Medulla oblongata (tissue), 1 donor: Measurements from ENCODE around the gene NLGN4Y.
A peak's percentile ranks its signal among the peaks of the same experiment; 100 is the strongest.

ENCODE experiments used
- DNase-seq: peaks from one replicate; pipeline ENCODE4 v3.0.0-alpha.2; 2015; ENCODE audit errors: extremely low spot score

The NLGN4Y gene

DNA sequence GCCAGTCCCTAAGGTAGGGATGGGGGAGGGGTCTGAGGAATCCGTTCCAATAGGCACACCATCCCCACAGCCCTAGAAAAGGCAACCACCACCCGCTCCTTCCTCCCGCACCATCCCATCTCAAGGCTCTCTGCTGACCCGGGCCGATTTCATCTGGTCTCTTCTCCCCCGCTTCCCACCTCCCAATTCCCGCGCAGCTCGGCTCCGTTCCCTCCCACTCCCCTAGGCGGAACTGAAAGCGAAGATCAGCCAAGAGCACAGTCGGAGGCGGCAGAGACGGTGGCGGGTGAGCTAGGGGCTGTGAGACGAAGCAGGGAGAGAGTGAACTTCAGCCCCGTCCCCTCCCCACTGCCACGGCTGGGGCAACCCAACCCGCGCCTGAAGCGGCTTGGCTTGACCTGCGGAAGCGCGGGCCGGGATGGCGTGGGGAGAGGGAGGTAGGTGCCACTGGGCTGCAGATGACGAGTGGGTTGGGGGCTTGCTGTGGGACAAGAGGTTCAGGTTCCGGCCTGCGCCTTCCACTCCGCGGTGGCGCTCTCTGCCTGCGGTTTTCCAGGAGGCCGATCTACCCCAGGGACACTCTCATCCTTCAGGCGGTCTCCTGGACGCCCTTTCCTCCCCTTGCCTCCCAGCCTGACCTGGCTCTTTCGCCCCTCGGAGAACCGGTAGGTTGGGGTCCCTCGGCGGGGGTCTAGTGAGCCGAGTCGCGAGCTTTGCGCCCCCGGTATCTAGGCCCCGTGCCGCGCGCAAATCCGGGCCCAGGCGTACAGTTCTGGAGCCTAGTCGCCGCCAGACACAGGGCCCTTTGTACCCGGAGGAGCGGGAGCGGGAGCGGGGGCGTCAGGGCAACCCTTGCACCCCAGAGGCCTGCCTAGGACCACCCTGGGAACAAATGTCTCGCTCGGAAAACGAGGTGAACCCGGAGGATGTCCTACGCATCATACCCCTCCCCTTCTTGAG, at the start of gene NLGN4Y:
NLGN4Y (plus strand) TSS at position 258 of the 960 bp plus-strand sequence. CDS start 97,591 bp downstream, outside the sequence.
- DNase-seq = peak; percentile 50

DNA sequence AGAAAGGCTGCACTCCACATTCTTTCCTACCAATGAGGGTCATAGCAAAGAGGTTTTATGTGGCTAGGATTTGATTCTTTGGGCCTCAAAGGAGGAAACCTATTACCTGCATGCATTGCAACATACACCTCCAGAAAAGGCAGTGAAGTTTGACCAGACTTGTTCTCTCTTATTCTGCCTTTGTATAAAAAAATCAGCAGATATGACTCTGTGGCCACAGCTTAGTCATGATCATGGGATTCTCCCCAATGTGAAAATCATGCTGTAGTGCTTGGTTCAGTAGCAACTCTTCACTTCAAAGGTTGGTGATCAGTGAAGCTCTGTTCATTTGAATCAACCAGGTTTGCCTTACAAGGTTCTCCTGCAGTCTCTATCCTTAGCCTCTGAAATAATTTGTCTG, 38.4 kb upstream of the NLGN4Y start:
- no peak for DNase-seq

DNA sequence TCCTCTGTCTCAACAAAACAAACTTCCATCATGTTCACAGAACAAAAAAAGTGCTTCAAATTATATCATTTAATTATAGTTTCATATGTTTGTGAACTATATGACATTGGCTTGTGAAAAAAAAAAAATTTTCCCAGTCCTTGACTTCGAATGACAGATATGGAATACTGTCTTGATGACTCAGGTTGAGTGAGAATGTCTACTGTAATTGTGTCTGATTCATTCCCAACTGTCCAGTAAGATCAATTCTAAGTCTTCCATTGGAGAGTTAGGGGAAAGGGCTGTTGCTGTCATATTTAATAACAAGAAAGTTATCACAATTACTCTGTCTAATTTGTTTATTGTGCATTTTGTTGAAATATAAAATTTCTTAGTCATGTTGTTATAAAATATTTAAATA, 34.1 kb upstream of the NLGN4Y start:
- DNase-seq = no peak

DNA sequence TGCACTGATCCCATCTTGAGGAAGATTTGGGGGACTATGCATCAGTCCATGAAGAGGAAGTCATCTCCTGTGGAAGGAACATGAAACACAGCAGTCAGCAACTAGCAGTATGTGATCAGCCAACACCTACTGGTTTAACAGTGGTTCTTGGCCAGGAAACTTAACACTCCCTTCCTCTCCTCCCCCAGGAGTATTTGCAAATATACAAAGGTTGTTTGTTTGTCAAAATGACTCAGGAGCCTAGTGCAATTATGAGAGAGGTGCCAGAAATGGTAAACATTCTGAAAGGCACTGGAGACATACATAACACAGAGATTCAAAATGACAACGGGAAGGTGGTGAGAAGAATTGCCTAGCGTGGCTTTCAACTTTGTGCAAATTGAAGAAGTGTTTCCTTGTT, 26.3 kb upstream of the NLGN4Y start:
- no peak for DNase-seq

DNA sequence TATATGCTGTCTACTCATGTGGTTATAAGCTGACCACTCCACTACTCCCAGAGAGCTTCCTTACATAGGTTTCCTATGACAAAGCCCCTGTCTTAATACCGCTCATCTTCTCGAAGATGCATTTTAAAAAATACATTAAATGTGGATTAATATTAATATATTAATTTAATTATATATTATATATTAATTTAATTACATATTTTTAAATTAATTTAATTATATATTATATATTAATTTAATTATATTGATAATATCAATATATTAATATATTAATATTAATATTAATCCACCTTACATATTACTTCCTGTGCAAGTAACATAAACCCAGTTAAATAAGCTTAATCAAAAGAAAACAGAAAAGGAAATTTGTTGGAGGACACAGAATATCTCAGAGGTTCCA, 19.7 kb upstream of the NLGN4Y start:
- no peak for DNase-seq

DNA sequence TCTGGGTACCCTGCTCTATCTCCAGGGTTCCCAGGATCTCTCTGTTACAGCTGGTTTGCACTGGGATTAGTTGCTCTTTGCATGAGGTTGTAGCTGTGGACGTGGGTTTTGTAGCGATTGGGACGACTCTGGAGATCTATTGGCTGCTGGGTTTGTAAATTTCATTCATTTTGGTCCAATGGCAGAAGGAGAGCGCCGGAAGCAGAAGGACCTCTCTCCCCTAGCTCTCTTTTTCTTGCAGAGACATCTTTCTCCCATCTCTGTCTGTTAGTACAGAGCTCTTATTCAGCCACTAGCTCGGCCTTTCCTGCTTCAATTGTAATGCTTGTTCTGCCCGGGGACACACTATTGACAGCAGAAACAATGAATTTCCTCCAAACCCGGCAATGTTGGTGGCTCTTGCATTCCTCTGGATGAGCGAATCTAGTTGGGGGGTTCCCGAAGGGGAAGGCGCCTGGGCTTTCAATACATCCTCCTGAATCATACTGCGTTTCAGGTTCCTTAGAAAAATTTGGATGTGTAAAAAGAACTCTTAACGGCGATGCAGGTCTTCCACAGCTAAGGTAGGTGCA, 1.9 kb upstream of the NLGN4Y start:
- peak; percentile 51 for DNase-seq

DNA sequence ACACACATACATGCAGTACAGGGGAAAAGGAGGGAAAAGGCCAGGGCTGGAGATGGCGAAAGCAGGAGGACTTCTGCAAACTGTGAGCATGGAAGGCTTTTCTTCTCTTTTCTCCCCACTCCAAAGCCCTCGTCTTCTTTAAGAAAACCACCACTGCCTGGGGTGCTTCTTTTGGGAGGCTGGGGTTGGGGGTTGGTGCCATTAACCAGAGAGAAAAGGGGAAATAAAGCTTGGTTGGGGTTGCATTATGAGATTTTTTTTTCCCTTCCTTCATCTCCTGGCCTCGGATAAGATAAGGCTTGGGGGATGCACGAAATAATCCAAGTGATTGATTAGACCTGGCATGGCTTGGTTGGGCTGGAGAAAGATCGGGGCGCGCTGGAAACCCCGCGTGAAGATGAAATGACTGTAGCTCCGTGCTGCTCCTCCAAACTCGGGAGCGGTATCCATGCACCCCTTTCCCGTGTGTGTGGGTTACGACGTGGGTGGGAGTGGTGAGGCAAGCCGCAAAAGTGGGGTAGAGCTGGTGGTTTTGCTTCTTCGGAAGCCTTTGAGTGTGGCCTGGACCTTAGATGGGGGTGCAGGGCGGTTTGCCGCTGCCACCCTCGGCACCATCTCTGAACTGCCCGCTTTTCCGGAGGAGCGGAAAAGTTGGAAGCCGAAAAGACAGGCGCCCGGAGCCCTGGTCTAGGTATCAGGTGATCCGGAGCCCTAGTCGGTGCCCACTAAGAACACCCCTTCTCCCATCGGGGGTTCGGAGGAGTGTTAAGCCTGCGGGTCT, 648 bp upstream of the NLGN4Y start:
- peak; percentile 19 for DNase-seq

DNA sequence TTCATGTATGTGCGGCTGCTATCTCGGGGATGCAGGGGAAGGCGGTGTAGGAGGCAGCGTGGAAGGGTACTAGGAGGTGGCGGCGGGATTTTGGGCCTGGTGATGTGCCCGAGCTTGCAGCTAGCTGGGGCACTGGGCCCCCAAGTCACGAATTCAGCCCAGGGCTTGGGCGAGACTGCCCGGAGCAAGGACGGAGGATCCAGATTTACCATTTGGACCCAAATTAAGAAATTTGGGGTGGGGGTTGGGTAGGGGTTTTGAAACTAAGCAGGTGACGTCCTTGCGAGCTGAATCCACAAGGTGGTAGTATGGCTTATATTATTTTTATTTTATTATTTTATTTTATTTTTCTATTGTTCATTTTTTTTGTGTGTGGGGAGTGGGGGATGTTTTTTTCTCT, 986 bp downstream of the NLGN4Y start:
- DNase-seq = peak; percentile 16

DNA sequence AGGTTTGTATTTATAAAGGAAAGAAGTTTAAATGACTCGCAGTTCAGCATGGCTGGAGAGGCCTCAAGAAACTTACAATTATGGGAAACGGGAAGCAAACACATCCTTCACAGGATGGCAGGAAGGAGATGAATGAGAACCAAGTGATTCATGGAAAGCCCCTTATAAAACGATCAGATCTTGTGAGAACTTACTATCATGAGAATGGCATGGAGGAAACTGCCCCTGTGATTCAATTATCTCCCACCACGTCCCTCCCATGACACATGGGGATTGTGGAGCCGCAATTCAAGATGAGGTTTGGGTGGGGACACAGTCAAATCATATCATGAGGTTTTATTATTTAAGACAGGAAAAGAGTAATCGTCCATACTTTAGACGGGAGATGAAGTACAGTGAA, 4.0 kb downstream of the NLGN4Y start:
- no peak for DNase-seq

DNA sequence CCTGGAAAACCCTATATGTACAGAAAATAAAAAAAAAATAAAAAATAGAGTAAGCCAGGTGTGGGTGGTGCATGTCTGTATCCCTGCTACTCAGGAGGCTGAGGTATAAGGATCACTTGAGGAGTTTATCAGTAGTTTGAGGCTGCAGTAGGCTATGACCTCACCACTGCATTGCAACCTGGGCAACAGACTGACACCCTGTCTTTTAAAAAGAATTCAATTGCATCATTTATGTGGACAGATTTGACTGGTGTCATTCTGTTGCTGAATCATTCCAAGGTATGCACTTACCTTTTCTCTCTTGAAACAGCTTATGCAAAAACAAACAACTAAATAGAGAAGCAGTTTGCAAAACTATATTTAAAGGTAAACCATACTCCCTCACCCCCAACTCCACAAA, 12.4 kb downstream of the NLGN4Y start:
- DNase-seq = no peak

DNA sequence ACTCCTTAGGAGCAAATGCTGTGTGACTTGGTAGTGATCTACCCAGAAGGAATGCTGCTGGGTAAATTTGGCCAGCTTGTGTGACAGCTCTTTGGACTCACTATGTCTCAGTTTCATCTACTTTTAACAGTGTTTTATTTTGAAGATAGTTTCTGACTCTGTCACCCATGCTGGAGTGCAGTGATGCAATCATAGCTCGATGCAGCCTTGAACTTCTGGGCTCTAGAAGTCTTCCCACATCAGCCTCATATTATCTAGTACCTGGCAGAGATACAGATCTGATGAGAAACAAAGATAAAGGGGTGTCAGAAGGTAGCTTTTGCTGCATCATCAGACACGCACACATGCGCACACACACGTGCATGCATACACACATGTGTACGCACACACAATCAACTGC, 19.2 kb downstream of the NLGN4Y start:
- DNase-seq = no peak

DNA sequence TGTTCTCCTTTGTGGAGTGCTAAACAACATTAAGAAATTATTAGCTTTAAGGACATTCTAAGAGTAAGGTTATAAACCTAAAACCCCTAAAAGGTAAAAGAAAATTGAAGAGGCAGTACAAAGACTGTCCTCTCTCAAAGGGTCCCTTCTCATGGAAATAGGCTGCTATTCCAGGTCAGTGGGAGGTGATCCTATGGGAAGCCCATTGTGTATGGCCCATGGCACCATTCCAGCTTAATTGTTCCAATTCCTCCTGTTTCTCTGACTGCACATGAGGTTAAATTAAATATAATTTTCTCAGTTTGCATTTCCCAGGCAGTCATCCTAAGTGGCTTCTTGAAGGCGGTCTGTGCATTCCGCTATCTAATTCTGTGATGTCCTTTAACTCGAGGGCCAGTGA, 57.0 kb downstream of the NLGN4Y start:
- DNase-seq = no peak

DNA sequence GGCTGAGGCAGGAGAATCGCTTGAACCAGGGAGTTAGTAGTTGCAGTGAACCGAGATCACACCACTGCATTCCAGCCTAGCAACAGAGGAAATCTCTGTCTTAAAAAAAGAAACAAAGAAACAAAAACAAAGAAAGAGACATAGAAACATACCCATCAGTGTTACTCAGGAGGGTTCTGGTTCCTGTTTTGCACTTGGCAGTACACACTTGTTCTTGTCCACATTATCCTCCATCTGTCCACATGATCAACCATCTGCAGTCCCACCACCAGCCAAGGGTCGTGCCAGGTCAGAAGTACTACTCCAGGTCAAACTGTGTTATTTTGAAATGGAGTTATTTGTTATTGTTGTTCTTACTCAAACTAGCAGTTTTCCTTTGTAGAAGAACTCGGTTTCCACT, 62.4 kb downstream of the NLGN4Y start:
- peak; percentile 1 for DNase-seq

DNA sequence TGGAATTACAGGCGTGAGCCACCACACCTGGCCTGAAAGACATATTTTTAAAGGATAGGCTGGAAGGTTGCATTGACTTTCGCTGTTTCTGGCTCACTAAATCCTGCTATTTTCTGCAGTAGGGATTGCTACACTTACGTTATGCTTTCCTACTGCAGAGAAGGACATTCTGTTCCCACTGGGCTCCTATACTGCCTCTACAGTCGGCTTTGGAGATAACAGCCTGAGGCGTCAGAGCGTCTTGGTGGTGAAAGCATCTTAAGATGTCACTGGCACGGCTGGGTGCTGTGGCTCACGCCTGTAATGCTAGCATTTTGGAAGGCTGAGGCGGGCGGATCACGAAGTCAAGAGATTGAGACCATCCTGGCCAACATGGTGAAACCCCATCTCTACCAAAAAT, 77.0 kb downstream of the NLGN4Y start:
- no peak for DNase-seq

DNA sequence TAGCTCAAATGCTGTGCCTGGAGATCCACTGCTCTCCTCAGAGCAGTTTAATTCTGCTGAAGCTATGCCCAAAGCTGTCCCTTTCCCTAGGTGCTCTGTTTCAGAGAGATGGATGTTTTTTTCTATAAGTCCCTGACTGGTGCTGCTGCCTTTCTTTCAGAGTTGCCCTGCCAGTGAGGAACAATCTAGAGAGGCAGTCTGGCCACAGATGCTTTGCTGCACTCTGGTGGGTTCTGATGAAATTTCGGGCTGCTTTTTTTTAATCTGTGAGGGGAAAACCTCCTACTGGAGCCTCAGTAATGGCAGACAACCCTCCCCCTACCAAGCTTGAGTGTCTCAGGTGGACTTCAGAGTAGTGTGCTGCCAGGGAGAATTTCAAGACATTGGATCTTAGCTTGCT, 93.3 kb downstream of the NLGN4Y start:
- no peak for DNase-seq

DNA sequence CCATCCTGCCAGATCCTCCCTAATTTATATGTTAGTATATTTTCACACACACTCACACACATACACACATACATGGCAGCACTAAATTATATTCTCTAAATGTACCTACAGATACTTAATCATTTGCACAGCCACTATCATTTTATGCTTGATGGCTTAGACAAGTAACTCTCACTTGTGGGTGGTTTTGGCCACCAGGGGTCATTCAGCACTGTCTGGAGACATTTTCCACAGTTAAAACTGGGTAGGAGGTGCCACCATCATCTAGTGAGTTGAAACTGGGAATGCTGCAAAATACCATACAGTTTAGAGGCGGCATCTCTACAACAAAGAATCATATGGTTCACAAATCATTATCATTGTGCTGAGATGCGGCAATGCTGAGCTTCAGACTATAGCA, 94.2 kb downstream of the NLGN4Y start:
- DNase-seq = no peak

DNA sequence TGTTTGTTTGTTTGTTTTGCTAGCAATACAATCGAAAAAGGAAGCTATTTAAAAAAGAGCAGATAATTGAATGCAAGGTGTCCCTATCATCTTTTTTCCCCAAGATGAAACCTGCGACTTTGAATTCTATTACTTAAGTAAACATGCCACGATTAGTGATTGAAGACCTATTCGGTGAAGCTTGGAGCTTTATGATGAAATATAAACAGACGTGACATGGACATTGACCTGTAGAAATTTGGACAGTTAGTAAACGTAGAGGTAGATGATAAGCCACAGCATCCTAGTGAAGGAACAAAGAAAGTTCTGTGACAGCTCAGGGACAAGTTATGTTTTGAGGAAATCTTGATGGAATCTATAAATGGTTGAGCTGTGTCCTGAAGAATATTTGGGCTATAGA, 103.9 kb downstream of the NLGN4Y start:
- DNase-seq = no peak

DNA sequence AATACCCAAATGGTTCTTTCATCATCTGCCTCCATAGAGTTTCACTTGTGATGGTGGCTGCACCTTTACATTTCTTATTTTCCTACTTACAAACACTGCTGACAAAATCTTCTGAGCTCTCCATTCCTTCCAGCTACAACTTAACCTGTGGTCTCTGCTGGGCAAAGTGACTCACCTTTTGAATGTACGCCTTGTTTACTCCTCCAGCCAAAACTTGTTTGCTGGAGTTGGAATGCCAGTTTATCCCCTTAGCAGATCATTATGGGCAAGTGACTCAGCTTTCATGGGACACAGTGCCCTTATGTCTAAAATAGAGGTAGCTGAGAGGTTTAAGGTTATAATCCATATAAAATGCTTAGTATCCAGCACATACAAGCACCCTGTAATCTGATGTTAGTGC, 107.3 kb downstream of the NLGN4Y start:
- DNase-seq = no peak

DNA sequence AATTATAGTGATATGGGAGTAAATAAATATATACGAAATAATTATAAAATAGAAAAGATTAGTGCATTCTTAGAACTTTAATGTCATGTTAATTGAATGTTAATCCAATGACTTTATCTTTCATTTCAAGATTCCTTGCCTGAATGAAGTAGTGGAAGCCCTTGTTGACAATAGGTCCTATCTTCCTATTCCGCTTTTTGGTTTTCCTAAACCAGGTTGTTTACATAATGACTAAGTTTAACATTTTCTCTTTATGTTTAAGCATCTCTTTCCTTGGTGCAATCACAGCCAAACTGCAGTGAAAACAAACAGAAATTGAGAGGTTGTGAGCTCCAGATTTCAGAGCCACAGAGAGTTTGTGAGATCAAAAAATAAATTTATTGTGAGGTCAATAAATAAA, 109.4 kb downstream of the NLGN4Y start:
- DNase-seq = no peak

DNA sequence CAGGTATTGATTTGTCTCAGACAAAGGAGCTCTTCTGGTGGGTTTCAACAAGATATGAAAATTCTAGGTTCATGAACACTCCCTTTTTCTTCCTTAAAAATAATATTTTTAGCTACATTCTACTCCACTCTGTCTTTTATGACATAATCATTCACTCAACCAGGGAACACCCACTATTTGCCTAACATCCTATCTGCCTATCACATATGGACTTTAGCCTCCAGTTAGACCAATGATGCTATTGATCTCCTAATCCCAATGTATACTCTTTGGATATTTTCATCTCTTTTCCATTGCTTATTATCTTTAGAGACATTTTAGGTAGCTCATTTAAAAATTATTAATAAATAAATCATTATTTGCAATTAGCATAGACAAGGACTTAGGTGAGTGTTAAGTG, 110.6 kb downstream of the NLGN4Y start:
- no peak for DNase-seq

DNA sequence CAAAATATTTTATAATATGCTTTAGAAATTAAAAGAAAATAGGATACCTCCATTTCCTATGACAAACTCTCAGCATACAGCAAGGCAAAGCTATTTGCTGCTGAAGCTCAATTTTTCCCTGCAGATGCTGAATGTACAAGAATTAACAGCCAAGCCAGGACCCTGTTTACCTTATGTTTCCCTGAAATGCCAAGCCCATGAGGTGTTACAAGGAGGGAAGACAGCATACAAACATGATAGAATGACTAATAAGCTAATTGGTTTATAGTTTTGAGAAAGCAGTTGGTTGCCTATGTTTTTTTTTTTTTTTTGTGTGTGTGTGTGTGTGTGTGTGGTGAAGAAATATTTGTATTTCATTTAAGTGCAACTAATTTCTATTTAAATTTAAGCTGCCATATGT, 113.2 kb downstream of the NLGN4Y start:
- DNase-seq = no peak

DNA sequence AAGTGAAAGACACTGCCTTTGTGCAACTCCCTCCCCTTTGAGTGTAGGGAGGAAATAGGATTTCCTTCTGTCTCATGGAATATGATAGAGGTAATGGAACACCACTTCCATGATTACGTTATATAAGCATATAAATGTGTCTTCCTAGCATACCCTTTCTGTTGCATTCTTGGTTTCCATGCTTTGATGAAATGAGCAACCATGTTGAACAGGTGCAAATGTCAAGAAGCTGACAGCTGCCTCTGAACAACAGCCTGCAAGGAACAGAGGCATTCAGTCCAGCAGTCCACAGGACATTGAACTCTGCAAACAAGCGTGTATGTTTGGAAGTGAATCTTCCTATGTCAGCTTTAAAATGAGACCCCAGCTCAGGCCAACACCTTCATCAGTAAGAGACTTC, 117.5 kb downstream of the NLGN4Y start:
- DNase-seq = no peak
